C1 segment of cervical spinal cord (tissue), 14 donors: Measurements from ENCODE around the gene C13orf46.
A peak's percentile ranks its signal among the peaks of the same experiment; 100 is the strongest.

Experiments
- DNase-seq, 14 donors: peaks; one replicate each; lab custom pipeline; 2025; lab: John Stamatoyannopoulos, UW

The C13orf46 gene

DNA sequence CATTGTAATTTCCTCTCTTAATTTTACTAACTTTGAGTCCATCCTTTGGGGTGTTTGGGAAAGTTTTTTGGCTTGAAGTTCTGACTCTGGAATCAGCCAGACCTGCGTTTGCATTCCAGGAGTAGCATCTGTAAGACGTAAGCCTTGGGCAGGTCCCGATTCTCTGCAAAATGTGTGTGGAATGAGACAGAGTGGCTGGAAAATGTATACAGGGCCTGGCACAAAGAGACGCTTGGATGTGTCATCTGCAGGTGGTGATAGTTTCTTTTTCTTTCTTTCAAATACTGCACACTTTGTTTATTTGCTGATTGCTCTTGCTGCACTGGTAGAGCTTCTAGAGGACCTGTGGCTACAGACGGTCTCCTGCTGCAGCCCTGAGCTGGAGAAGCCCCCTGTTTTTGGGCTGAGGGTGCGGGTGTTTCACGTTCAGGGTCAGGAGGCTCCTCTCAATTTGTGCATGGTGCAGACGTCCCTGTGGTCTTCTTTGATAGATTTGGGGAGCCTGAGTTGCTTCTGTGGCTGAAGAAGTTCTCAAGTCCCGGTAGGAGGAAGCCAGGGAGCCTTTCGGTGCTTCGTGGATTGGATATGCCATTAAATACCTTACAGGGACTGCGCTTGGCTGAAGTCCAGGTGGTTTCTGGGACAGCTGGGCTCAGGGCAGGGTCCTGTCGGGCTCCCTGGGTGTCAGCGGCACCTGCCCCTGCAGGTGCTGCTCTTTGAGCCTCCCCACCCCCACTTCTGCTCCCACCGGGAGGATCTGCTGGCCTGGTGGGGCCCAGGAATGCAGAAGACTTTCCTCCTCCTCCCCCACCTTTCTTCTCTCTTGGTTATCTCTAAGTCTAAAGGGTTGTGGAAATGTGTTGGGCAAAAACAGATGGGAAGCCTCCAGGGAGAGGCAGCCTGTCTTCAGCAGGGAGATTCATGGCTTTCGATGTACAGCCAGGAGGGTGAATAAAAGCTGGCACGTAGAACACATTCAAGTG lies 66.0 kb downstream of the C13orf46 start:
- no peak for DNase-seq

DNA sequence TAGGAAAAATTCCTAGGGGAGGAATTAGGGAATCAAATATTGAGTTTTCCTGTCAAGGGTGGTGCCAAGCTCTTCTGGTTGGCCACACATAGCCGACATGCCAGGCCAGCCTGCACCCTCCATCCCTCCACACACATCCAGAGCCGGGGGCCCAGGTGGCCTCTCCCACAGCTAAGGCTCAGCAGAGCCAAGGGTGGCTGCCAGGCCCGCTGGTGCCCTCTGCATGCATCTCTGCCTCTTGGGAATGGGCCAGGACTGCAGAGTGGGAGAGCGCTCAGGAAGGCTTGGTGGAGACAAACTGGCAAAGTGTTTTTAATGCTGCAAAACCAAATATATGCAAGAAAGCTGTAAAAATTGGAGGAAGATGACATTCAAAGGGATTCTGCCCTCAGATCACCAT lies 67.3 kb downstream of the C13orf46 start:
- DNase-seq, result no peak

DNA sequence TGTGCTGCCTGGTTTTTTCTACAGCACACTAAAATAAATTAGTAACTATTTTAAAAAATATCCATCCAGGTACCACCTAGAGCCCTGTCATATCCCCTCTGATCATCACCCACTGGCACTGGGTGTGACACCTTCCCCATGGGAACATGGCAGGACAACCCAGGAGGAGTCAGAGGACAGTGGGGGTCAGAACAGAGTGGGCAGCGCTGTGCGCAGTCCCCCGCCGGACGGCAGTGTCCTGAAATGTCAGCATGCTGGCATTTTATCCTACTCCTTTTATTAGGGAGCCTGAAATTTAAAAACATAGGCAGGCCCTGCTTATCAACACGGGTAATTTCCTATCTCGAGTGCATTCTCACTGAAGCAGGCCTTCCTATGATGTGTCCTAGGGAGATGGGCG lies 67.9 kb downstream of the C13orf46 start:
- DNase-seq, result no peak

DNA sequence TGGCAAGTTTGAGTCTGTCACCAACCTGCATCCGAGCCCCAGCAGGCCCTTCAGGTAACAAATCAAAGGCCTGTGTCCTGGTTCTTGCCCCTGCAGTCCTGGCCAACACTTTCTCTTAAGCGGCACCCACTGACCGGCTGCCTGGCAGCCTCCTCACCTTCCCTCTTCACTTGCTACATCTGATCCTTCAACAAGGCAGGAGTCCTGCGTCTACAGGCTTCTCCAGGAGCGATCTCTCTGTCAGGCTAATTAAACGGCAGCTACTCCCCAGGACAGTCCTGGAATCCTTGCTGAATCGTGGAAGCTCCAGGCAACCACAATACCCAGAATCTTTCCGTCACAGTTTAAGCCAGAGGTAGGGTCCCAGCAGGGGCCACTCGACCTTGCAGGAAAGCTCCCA lies 68.9 kb downstream of the C13orf46 start:
- DNase-seq, result no peak

DNA sequence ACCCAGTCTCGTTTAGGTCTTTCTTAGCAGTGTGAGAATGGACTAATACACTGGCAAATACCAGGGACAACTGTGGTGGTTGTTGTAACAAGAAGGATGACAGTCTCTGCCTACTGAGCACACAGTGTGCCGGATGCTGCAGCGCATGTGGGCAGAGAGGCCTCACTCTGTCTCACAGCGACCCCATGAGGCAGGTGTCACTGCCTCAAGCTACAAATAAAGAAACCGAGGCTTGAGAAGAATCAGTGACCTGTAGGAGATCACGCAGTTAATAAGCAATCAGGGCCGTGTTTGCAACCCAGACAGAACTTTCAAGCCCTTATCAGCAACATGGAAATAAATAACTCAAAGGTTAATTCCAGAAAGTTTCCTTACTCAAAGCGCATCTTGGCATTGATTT lies 69.5 kb downstream of the C13orf46 start:
- DNase-seq, result peak in 4 of 14 donors; percentile 2 to 37 (median 13)

DNA sequence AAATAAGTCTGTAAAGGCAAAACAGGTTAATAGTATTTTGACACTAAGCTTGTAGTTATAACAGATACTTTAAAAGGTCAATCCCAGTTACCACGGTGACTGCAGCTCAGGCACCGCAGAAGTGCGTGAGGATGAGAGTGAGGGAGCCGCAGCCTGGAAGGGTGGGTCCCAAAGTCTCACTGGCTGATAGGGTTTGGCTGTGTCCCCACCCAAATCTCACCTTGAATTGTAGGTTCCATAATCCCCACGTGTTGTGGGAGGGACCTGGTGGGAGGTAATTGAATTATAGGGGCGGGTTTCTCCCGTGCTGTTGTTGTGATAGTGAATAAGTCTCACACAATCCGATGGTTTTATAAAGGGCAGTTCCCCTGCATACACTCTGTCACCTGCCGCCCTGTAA lies 70.0 kb downstream of the C13orf46 start:
- DNase-seq, result no peak
